Measurements from ENCODE around the gene TMEM141. TPM values are rescaled to one million over a fixed set of nuclear protein-coding genes. Genes with fewer than 3 reads are reported as not detected.

The TMEM141 gene
- total and polyA plus RNA-seq, 2 of the 8 experiments (the other 6 are each of a cell fraction or from before 2014, with no cell fraction given), result 51.1 to 137 TPM

GRCh38 chr9:136805207-136805740 is 14.1 kb downstream of the TMEM141 start:
- DNase-seq (ENCODE audit: low read depth in 1 of 2, low spot score in 2 of 2) (no peak), FAIRE-seq (no peak)
- Histone ChIP-seq H3K36me3 (ENCODE audit: control insufficient read depth in 2 of 4, insufficient read depth in 4 of 4, low read length in 3 of 4) (peaks cover 0 to 9% (median 0%) of the 10 kb centered on the region in 4 experiments; a peak in 2 of 8 replicates), H3K4me1 (replicated peaks in 1 of 4; ENCODE audit: control insufficient read depth in 3 of 4, insufficient read depth in 4 of 4, low read length in 3 of 4) (peaks cover 0 to 18% (median 10%) of the 10 kb centered on the region in 4 experiments; a peak in 6 of 7 replicates), H4K5ac (ENCODE audit: insufficient read length, low read depth, low read length) (no peak overlapping the region), H3K23me2 (ENCODE audit: low read depth, low read length) (peaks cover 16% of the 10 kb centered on the region; the same call in 1 of the 2 replicates), H4K8ac (ENCODE audit: extremely low read depth, insufficient read depth, low read length) (no peak overlapping the region), H3K79me2 (ENCODE audit: control insufficient read depth in 1 of 2, insufficient read depth in 2 of 2, low read length in 2 of 2) (peaks cover 5 to 20% of the 10 kb centered on the region in 2 experiments), H2AFZ (ENCODE audit: low read length) (no peak overlapping the region), H3K4me2 (ENCODE audit: insufficient read depth in 1 of 2, low read depth in 2 of 2, low read length in 2 of 2) (no peak overlapping the region), H2BK5ac (ENCODE audit: low read depth, low read length) (no peak overlapping the region), H3K4ac (replicated peaks; ENCODE audit: insufficient read length, low read depth, low read length) (no peak overlapping the region), H3K27ac (ENCODE audit: low read depth, low read length) (no peak overlapping the region), H3K27me3 (replicated peaks in 1 of 4; ENCODE audit: control insufficient read depth in 3 of 4, extremely low read depth in 1 of 4, insufficient read depth in 3 of 4, low read length in 3 of 4) (peaks cover 0 to 17% (median 8%) of the 10 kb centered on the region in 4 experiments; a peak in 3 of 7 replicates), H2BK12ac (ENCODE audit: low read depth, low read length) (no peak overlapping the region), H3K18ac (ENCODE audit: extremely low read depth, low read length) (no peak overlapping the region), H4K20me1 (replicated peaks in 1 of 2; ENCODE audit: control insufficient read depth in 1 of 2, insufficient read depth in 2 of 2, low read length in 2 of 2) (peaks cover 5 to 12% of the 10 kb centered on the region in 2 experiments), H3K56ac (replicated peaks; ENCODE audit: insufficient read length, low read depth, low read length) (no peak overlapping the region), H3K79me1 (ENCODE audit: low read depth, low read length) (peaks cover 2% of the 10 kb centered on the region; the same call in 1 of the 2 replicates), H3K9ac (replicated peaks in 1 of 4; ENCODE audit: extremely low read depth in 1 of 4, low read depth in 3 of 4, low read length in 3 of 4) (no peak overlapping the region), H2AK5ac (ENCODE audit: low read depth, low read length) (no peak overlapping the region), H3K23ac (ENCODE audit: insufficient read length) (no peak overlapping the region), H3K14ac (ENCODE audit: insufficient read length) (no peak overlapping the region), H2BK120ac (replicated peaks; ENCODE audit: low read depth, low read length) (no peak overlapping the region), H2BK15ac (ENCODE audit: low read length) (no peak overlapping the region), H3K9me3 (ENCODE audit: insufficient read depth in 2 of 2, low read depth in 1 of 2, low read length in 1 of 2) (no peaks in the 10 kb centered on the region), H4K91ac (replicated peaks; ENCODE audit: insufficient read length, low read length) (no peak overlapping the region), H3K4me3 (ENCODE audit: extremely low read depth in 1 of 4, insufficient read depth in 2 of 4, low read depth in 3 of 4, low read length in 4 of 4) (no peak overlapping the region), H2BK20ac (ENCODE audit: low read length) (no peak overlapping the region)
- CTCF ChIA-PET (ENCODE audit: partially characterized antibody), result interaction anchor here (0.7 to 2.3 kb wide), 8 partner anchors 9 to 242 kb away, joined by 3 to 10 read pairs (median 3); partner anchors contain the start of gene CCDC183
- TF ChIP-seq NANOG (IDR thresholded peaks at IDR 0.05; ENCODE audit: insufficient read depth, low read depth, low read length, poor library complexity, severe bottlenecking) (no peak), GTF2F1 (IDR thresholded peaks at IDR 0.05; ENCODE audit: borderline replicate concordance, low read depth, low read length) (no peak)
- WGBS, 2 experiments (ENCODE audit: extremely low coverage in 1 of 2, insufficient coverage in 1 of 2, insufficient read length in 1 of 2, insufficient replicate concordance in 2 of 2, low coverage in 1 of 2, low lambda C conversion rate in 2 of 2, missing lambda C conversion rate in 1 of 2), result 86% methylated on average over 12 of the region's 12 CpGs; no CpG with 5 or more reads in 1 of the 2 experiments
- POLR2A ChIA-PET (ENCODE audit: partially characterized antibody), result interaction anchor here (1.7 to 7.8 kb wide), 3 partner anchors 15 to 78 kb away, joined by 6 to 96 read pairs (median 19); partner anchors contain the start of gene AJM1

Data from H1 (cell line).